ENCODE measurements around the gene POLA1. TPM values are rescaled to one million over a fixed set of nuclear protein-coding genes. Genes with fewer than 3 reads are reported as not detected.

Gene POLA1
- total RNA-seq, 2 donors from 2014 or later, result 6.7 to 7.2 TPM

GRCh38 chrX:25012793-25013631, 319.3 kb downstream of the POLA1 start:
- Histone ChIP-seq H3K27me3 (peaks cover 20 to 51% of the 10 kb centered on the region in 2 donors), H3K27ac (no peak overlapping the region), H3K4me3 (peak overlapping the region in 1 of 2 donors; percentile 27), H3K4me1 (peaks cover 0 to 16% of the 10 kb centered on the region in 2 donors), H3K36me3 (no peaks in the 10 kb centered on the region), H3K9me3 (no peaks in the 10 kb centered on the region)
- TF ChIP-seq CTCF (IDR thresholded peaks at IDR 0.05), result no peak
- no peak for DNase-seq (ENCODE audit: low spot score)

GRCh38 chrX:25013632-25014365, 320.1 kb downstream of the POLA1 start:
- Histone ChIP-seq H3K9me3 (no peaks in the 10 kb centered on the region), H3K27me3 (peaks cover 19 to 51% of the 10 kb centered on the region in 2 donors), H3K27ac (no peak overlapping the region), H3K36me3 (no peaks in the 10 kb centered on the region), H3K4me3 (no peak overlapping the region), H3K4me1 (peaks cover 0 to 16% of the 10 kb centered on the region in 2 donors)
- DNase-seq (ENCODE audit: low spot score), result no peak
- TF ChIP-seq CTCF (IDR thresholded peaks at IDR 0.05), result no peak

- no peak for DNase-seq (ENCODE audit: low spot score)
- no peak for TF ChIP-seq CTCF (IDR thresholded peaks at IDR 0.05)
- Histone ChIP-seq H3K27ac (no peak overlapping the region), H3K4me1 (peaks cover 0 to 16% of the 10 kb centered on the region in 2 donors), H3K27me3 (peaks cover 19 to 48% of the 10 kb centered on the region in 2 donors), H3K9me3 (no peaks in the 10 kb centered on the region), H3K36me3 (no peaks in the 10 kb centered on the region), H3K4me3 (no peak overlapping the region)
Measured at GRCh38 chrX:25014366-25014838, 320.7 kb downstream of the POLA1 start.

GRCh38 chrX:25015486-25016360, 322.0 kb downstream of the POLA1 start, which contains the start of gene ARX:
ARX (minus strand) TSS chrX:25015965; CDS start chrX:25015737, 228 bp downstream.
- Histone ChIP-seq H3K9me3 (no peaks in the 10 kb centered on the region), H3K4me3 (no peak within 1 kb of the TSS), H3K36me3 (no peaks in the 10 kb centered on the region), H3K27me3 (peaks cover 23 to 61% of the 10 kb centered on the region in 2 donors), H3K4me1 (peaks cover 0 to 21% of the 10 kb centered on the region in 2 donors), H3K27ac (no peak within 1 kb of the TSS)
- TF ChIP-seq CTCF (IDR thresholded peaks at IDR 0.05), result no peak
- DNase-seq (ENCODE audit: low spot score), result no peak

GRCh38 chrX:25016361-25016671, 322.6 kb downstream of the POLA1 start:
- no peak overlapping the region for H3K4me3 ChIP-seq
- TF ChIP-seq CTCF (IDR thresholded peaks at IDR 0.05), result no peak
- H3K4me1 ChIP-seq, result peaks cover 0 to 24% of the 10 kb centered on the region in 2 donors
- H3K9me3 ChIP-seq, result no peaks in the 10 kb centered on the region
- H3K27me3 ChIP-seq, result peaks cover 26 to 67% of the 10 kb centered on the region in 2 donors
- H3K36me3 ChIP-seq, result no peaks in the 10 kb centered on the region
- no peak overlapping the region for H3K27ac ChIP-seq
- DNase-seq (ENCODE audit: low spot score), result no peak
